Type B pancreatic cell (in vitro differentiated cells): ENCODE measurements around the gene PTCD3. TPM values are rescaled to one million over a fixed set of nuclear protein-coding genes. Genes with fewer than 3 reads are reported as not detected.

Experiments used
- DNase-seq: peaks from one replicate; pipeline ENCODE4 v3.0.0; 2021; ENCODE audit warnings: mixed read lengths; ENCODE audit not compliant: unreplicated experiment; ENCODE audit errors: extremely low spot score
- H3K27ac Mint-ChIP-seq: 2 replicates; pipeline ENCODE4 v1.8.0; 2021; ENCODE audit warnings: mild to moderate bottlenecking, mixed read lengths
- H3K27me3 Mint-ChIP-seq: 2 replicates; pipeline ENCODE4 v1.8.0; 2021; ENCODE audit warnings: mixed read lengths
- H3K36me3 Mint-ChIP-seq: 2 replicates; pipeline ENCODE4 v1.8.0; 2021; ENCODE audit warnings: mixed read lengths
- H3K4me1 Mint-ChIP-seq: one replicate; pipeline ENCODE4 v1.8.0; 2021; ENCODE audit warnings: mixed read lengths; ENCODE audit not compliant: unreplicated experiment
- H3K4me3 Mint-ChIP-seq: 2 replicates; pipeline ENCODE4 v1.8.0; 2021; ENCODE audit warnings: mild to moderate bottlenecking, mixed read lengths
- H3K9me3 Mint-ChIP-seq: 2 replicates; pipeline ENCODE4 v1.8.0; 2021; ENCODE audit warnings: mixed read lengths
- CTCF ChIP-seq: fragments of 200-600 bp; sonication (generic); conservative IDR thresholded peaks from 2 replicates; pipeline ENCODE4 v1.5.0; 2021; ENCODE audit warnings: antibody characterized with exemption, mild to moderate bottlenecking
- total RNA-seq: library from RNA; stranded (reverse); gene quantifications from 2 replicates; pipeline ENCODE4 v1.2.1, GENCODE V29; 2021; ENCODE audit warnings: low replicate concordance

PTCD3 gene
- total RNA-seq, 1 donor from 2014 or later = 155 TPM

DNA sequence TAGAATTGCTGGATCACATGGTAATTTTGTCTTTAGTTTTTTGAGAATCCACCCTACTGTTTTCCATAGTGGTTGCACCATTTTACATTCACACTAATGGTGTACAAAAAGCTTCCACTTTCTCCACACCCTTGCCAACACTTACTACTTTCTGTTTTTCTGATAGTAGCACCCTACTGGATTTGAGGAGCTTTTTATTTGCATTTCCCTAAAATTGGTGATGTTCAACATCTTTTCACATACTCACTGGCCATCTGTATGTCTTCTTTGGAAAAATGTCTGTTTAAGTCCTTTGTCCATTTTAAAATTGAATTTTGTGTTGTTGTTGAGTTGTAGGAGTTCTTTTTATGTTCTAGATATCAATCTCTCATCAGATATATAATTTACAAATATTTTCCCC is 3.9 kb upstream of the PTCD3 start:
- Mint-ChIP-seq H3K36me3 (peaks cover 24% of the 10 kb centered on the region), H3K4me1 (peaks cover 19% of the 10 kb centered on the region), H3K4me3 (no peak overlapping the region), H3K27ac (no peak overlapping the region), H3K27me3 (no peaks in the 10 kb centered on the region), H3K9me3 (no peaks in the 10 kb centered on the region)
- no peak for TF ChIP-seq CTCF
- no peak for DNase-seq

GRCh38 chr2:86105252-86105968 is 625 bp upstream of the PTCD3 start, which contains the start of gene POLR1A:
TSS of gene POLR1A (minus strand) at chr2:86105886. CDS start at chr2:86105776, 110 bp downstream.
- H3K36me3 Mint-ChIP-seq = peaks cover 28% of the 10 kb centered on the region
- H3K4me3 Mint-ChIP-seq = peak within 1 kb of the TSS; percentile 98
- no peaks in the 10 kb centered on the region for H3K9me3 Mint-ChIP-seq

DNA sequence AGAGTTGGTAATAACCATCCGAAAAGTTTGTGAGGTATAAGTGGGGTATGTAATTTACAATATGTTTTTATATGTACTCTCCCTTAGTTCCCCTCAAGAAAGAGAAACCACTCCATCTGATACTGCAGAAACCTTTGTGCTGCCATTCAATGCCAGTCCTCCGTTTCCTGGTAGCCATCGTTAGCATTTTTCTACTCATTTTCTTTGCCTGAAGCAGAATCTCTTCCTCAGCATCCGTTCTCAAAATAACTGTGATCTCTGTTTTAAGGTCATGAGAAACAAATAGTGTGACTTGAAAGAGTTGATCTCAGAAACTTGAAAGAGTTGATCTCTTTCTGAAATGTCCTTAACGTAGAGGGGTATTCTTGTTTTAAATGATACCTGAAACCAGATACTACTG is 996 bp downstream of the PTCD3 start:
- Mint-ChIP-seq H3K27ac (peak overlapping the region; percentile 98), H3K36me3 (peaks cover 31% of the 10 kb centered on the region), H3K4me3 (peak overlapping the region; percentile 98), H3K4me1 (peaks cover 26% of the 10 kb centered on the region), H3K9me3 (no peaks in the 10 kb centered on the region), H3K27me3 (no peaks in the 10 kb centered on the region)
- no peak for TF ChIP-seq CTCF
- no peak for DNase-seq

More at GRCh38 chr2:86105252-86105968, 625 bp upstream of the PTCD3 start, which contains the start of gene POLR1A:
- DNase-seq = peak; percentile 81
- Mint-ChIP-seq H3K27ac (peak within 1 kb of the TSS; percentile 98), H3K27me3 (no peaks in the 10 kb centered on the region), H3K4me1 (peaks cover 26% of the 10 kb centered on the region)
- peak; percentile 39 for TF ChIP-seq CTCF

DNA sequence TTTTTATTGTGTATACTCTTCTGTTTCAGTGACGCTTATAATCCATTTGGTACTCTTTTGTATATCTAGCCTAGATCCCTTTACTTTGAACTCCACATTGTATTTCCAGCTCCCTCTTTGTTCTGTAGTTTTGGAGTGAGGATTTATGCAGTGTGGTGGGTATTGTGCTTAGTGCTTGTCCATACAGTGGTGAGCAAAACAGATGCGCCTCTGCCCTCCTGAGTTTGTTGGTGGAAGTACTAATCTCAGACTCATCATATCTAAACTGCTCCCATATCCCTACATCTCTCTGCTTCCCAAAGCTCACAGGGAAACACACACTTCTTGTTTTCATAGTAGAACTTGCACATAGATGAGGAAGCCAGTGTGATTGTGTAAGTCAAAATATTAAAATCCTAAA is 12.1 kb downstream of the PTCD3 start:
- no peak overlapping the region for H3K27ac Mint-ChIP-seq
- no peaks in the 10 kb centered on the region for H3K27me3 Mint-ChIP-seq
- H3K4me3 Mint-ChIP-seq = no peak overlapping the region
- peaks cover 34% of the 10 kb centered on the region for H3K36me3 Mint-ChIP-seq
- no peaks in the 10 kb centered on the region for H3K4me1 Mint-ChIP-seq
- DNase-seq = no peak
- TF ChIP-seq CTCF = no peak
- no peaks in the 10 kb centered on the region for H3K9me3 Mint-ChIP-seq

- Mint-ChIP-seq H3K27me3 (no peaks in the 10 kb centered on the region), H3K27ac (no peak overlapping the region), H3K36me3 (peaks cover 24% of the 10 kb centered on the region), H3K9me3 (no peaks in the 10 kb centered on the region), H3K4me3 (no peak overlapping the region), H3K4me1 (no peaks in the 10 kb centered on the region)
- no peak for DNase-seq
- no peak for TF ChIP-seq CTCF
Observed at GRCh38 chr2:86123328-86123925, 17.4 kb downstream of the PTCD3 start.
